Gastroesophageal sphincter (tissue), 4 donors: ENCODE results near the gene VPS4B. TPM values are rescaled to one million over a fixed set of nuclear protein-coding genes. Genes with fewer than 3 reads are reported as not detected.

Source experiments
- ATAC-seq: fragments of 150-250 bp; one replicate; pipeline ENCODE4 v1.9.1; 2016; ENCODE audit warnings: mild to moderate bottlenecking, moderate library complexity
- H3K27ac ChIP-seq, 4 donors: fragments of 200-600 bp; sonication (generic) in 3 of 4; 1 replicate in 3 of 4; 2 replicates in 1 of 4; pipeline ENCODE4 v1.5.1; 2016 to 2019
- H3K27me3 ChIP-seq: fragments of 200-600 bp; sonication (generic); one replicate; pipeline ENCODE4 v1.5.1; 2019
- H3K36me3 ChIP-seq, 2 donors: fragments of 200-600 bp; sonication (generic); one replicate each; pipeline ENCODE4 v1.5.1; 2019; ENCODE audit warnings: control low read depth in 1 of 2
- H3K4me1 ChIP-seq, 3 donors: fragments of 200-600 bp; sonication (generic); 1 replicate in 2 of 3; 2 replicates in 1 of 3; pipeline ENCODE4 v1.5.1; 2016 to 2019; ENCODE audit warnings: control low read depth in 2 of 3
- H3K4me3 ChIP-seq, 2 donors: fragments of 200-600 bp; sonication (generic); one replicate each; pipeline ENCODE4 v1.5.1; 2019; ENCODE audit warnings: mild to moderate bottlenecking in 1 of 2, moderate library complexity in 1 of 2
- H3K9me3 ChIP-seq, 3 donors: fragments of 200-600 bp; sonication (generic); one replicate each; pipeline ENCODE4 v1.5.1; 2017 to 2019; ENCODE audit warnings: control low read depth in 2 of 3
- CTCF ChIP-seq, 4 experiments: fragments of 200-600 bp in 2 of 4; fragments of 450-650 bp in 2 of 4; sonication (generic) in 1 of 4; IDR thresholded peaks; one replicate each; pipeline ENCODE4 v1.5.1; 2017 to 2019; ENCODE audit warnings: antibody characterized with exemption in 4 of 4, mild to moderate bottlenecking in 2 of 4, moderate library complexity in 2 of 4
- EP300 ChIP-seq: sonication (generic); formaldehyde crosslinking; IDR thresholded peaks from one replicate; pipeline ENCODE4 v1.6.1; 2017; ENCODE audit warnings: antibody characterized with exemption, mild to moderate bottlenecking
- POLR2A ChIP-seq, 2 donors: fragments of 450-650 bp; IDR thresholded peaks; one replicate each; pipeline ENCODE4 v1.6.1; 2017; ENCODE audit warnings: antibody characterized with exemption in 2 of 2, mild to moderate bottlenecking in 2 of 2, moderate library complexity in 1 of 2
- POLR2AphosphoS5 ChIP-seq: sonication (generic); formaldehyde crosslinking; IDR thresholded peaks from one replicate; pipeline ENCODE4 v1.6.1; 2017; ENCODE audit warnings: antibody characterized with exemption
- WGBS, 2 donors: methylation state at CpG; one replicate each; pipeline ENCODE4 v1.1.5; 2018; ENCODE audit warnings: low coverage in 1 of 2; 5-methylcytosine and 5-hydroxymethylcytosine counted together
- total RNA-seq, 4 donors: library from RNA; depleted of rRNA; stranded (reverse); fragments of >200 nt; gene quantifications; one replicate each; pipeline ENCODE4 v1.1.0, GENCODE V29; 2016

VPS4B gene
- total RNA-seq, 4 donors from 2014 or later = 32.3 to 48.0 (median 33.0) TPM

- Histone ChIP-seq H3K27ac (peak overlapping the region; percentile 94 to 99 (median 96)), H3K9me3 (no peaks in the 10 kb centered on the region), H3K36me3 (peaks cover 0 to 19% of the 10 kb centered on the region in 2 donors), H3K4me3 (peak overlapping the region; percentile 83 to 98), H3K4me1 (peaks cover 0 to 37% (median 0%) of the 10 kb centered on the region in 3 donors), H3K27me3 (peaks cover 8% of the 10 kb centered on the region)
- WGBS, 2 donors = 5 to 6% methylated on average over 5 of the region's 26 CpGs
- ATAC-seq = peak; percentile 60
- TF ChIP-seq CTCF (IDR thresholded peaks at IDR 0.05) = peak in 1 of 4 experiments; percentile 1
- no peak for TF ChIP-seq POLR2AphosphoS5
Observed at GRCh38 chr18:63422864-63423304, 608 bp upstream of the VPS4B start.

GRCh38 chr18:63421514-63421913, 762 bp downstream of the VPS4B start:
- TF ChIP-seq EP300 (no peak), CTCF (IDR thresholded peaks at IDR 0.05) (no peak), POLR2AphosphoS5 (no peak), POLR2A (IDR thresholded peaks at IDR 0.05) (no peak)
- H3K36me3 ChIP-seq = peaks cover 0 to 28% of the 10 kb centered on the region in 2 donors
- H3K4me1 ChIP-seq = peaks cover 0 to 37% (median 0%) of the 10 kb centered on the region in 3 donors
- peaks cover 1% of the 10 kb centered on the region for H3K27me3 ChIP-seq
- H3K4me3 ChIP-seq = peak overlapping the region; percentile 83 to 98
- H3K9me3 ChIP-seq = no peaks in the 10 kb centered on the region
- 7 to 9% methylated on average over 6 of the region's 6 CpGs for WGBS, 2 donors
- ATAC-seq = no peak
- peak overlapping the region; percentile 94 to 99 (median 96) for H3K27ac ChIP-seq

GRCh38 chr18:63412953-63413352, 9.3 kb downstream of the VPS4B start:
- Histone ChIP-seq H3K36me3 (peaks cover 3 to 84% of the 10 kb centered on the region in 2 donors), H3K9me3 (no peaks in the 10 kb centered on the region), H3K27me3 (no peaks in the 10 kb centered on the region), H3K4me3 (no peak overlapping the region), H3K27ac (no peak overlapping the region), H3K4me1 (no peaks in the 10 kb centered on the region)
- 79 to 83% methylated on average over 3 to 4 of the region's 4 CpGs for WGBS, 2 donors
- no peak for ATAC-seq
- no peak for TF ChIP-seq POLR2A (IDR thresholded peaks at IDR 0.05)
- no peak for TF ChIP-seq POLR2AphosphoS5
- no peak for TF ChIP-seq EP300
- no peak for TF ChIP-seq CTCF (IDR thresholded peaks at IDR 0.05)

- TF ChIP-seq EP300 (no peak), CTCF (IDR thresholded peaks at IDR 0.05) (no peak), POLR2A (IDR thresholded peaks at IDR 0.05) (no peak), POLR2AphosphoS5 (no peak)
- 81 to 88% methylated on average over 3 to 4 of the region's 4 CpGs for WGBS, 2 donors
- no peak overlapping the region for H3K27ac ChIP-seq
- no peak for ATAC-seq
- H3K4me3 ChIP-seq = no peak overlapping the region
- no peaks in the 10 kb centered on the region for H3K27me3 ChIP-seq
- H3K9me3 ChIP-seq = no peaks in the 10 kb centered on the region
- H3K36me3 ChIP-seq = peaks cover 3 to 88% of the 10 kb centered on the region in 2 donors
- H3K4me1 ChIP-seq = no peaks in the 10 kb centered on the region
Observed at GRCh38 chr18:63410792-63411191, 11.5 kb downstream of the VPS4B start.

GRCh38 chr18:63409301-63409700, 13.0 kb downstream of the VPS4B start:
- Histone ChIP-seq H3K9me3 (no peaks in the 10 kb centered on the region), H3K4me1 (no peaks in the 10 kb centered on the region), H3K4me3 (no peak overlapping the region), H3K27me3 (no peaks in the 10 kb centered on the region), H3K36me3 (peaks cover 3 to 81% of the 10 kb centered on the region in 2 donors), H3K27ac (no peak overlapping the region)
- TF ChIP-seq EP300 (no peak), CTCF (IDR thresholded peaks at IDR 0.05) (no peak), POLR2A (IDR thresholded peaks at IDR 0.05) (no peak), POLR2AphosphoS5 (no peak)
- 65 to 74% methylated on average over 3 to 4 of the region's 5 CpGs for whole genome bisulfite sequencing, 2 donors
- no peak for ATAC-seq
